GM18907 (cell line): ENCODE measurements around the gene PVALEF.
"Not testable (repeated sequence)": the region's sequence is repeated elsewhere in the genome, so short reads cannot be mapped to it uniquely, and the experiment has no call there.

Source experiments
- ATAC-seq: cut with Tn5 transposase; IDR thresholded peaks from one replicate; pipeline ENCODE4 v1.9.1; 2021; ENCODE audit warnings: mild to moderate bottlenecking, moderate library complexity; ENCODE audit not compliant: unreplicated experiment

PVALEF gene

DNA sequence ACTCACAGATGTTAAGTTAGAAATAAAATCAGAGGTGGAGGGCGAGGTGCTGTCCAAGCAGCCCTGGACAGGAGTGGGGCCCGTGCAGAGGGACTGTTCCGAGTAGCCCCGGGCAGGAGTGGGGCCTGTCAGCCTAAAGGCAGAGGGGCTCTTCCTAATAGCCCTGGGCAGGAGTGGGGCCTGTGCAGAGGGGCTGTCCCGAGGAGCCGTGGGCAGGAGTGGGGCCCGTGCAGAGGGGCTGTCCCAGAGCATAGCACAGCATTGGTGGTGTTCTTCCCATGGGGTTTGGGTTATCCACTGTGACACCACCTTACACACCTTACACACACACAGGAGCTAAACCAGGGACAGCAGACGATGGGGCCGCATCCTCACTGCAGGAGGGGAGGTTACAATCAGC lies 47.1 kb downstream of the PVALEF start:
- no peak for ATAC-seq

DNA sequence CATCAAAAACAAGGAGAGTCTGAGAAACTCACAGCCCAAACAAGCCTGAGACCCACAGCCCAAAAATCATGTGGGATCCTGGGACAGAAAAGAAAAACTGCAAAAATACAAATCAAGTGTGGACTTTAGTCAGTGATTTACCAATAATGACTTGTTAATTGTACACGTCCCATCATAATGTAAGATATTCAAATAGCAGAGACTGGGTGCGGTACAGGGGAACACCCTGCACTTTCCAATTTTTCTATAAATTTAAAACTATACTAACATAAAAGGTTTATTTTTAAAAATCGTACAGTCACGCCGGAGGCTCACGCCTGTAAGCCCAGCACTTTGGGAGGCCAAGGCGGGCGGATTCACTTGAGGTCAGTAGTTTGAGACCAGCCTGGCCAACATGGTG lies 48.7 kb downstream of the PVALEF start:
- ATAC-seq = no peak

DNA sequence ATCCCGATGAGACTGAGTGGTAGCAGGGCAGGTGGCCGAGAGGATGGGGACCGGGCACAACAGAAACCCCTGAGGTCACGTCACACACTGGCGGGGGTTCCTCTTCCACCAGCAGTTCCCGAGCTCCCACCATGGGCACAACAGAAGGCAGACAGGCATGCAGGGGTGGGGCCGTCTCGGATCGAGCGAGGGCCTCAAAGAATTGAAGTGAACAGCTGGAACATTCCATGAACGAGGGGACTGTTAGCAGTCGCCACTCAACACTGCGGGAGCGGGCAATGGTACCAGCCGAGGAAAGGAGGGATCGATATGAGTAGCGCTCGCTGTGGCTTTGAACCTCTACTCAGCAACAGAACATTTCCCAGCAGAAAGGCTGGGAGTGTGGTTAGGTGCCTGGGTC lies 52.2 kb downstream of the PVALEF start:
- ATAC-seq = no peak

GRCh38 chr17:81218459-81218858 lies 53.2 kb downstream of the PVALEF start:
- no peak for ATAC-seq

DNA sequence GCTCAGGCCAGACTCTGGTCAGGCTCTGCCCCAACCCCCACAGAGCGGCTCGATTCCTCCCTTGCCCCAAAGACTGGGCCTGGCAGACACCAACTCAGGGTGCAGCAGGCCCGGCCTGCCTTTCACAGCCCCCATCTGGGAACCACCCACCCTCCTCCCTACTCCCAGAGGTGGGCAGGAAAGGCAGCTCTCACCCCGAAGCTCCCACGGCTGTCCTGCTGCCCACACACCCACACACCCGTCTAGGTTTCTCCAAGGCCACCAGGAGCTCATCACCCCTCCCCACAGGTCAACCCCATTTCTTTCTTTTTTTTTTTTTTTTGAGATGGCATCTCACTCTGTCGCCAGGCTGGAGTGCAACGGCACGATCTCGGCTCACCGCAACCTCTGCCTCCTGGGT lies 53.7 kb downstream of the PVALEF start:
- ATAC-seq = no peak

GRCh38 chr17:81219476-81220180 lies 54.3 kb downstream of the PVALEF start:
- ATAC-seq = no peak

GRCh38 chr17:81221371-81221841 lies 56.1 kb downstream of the PVALEF start:
- ATAC-seq = no peak

DNA sequence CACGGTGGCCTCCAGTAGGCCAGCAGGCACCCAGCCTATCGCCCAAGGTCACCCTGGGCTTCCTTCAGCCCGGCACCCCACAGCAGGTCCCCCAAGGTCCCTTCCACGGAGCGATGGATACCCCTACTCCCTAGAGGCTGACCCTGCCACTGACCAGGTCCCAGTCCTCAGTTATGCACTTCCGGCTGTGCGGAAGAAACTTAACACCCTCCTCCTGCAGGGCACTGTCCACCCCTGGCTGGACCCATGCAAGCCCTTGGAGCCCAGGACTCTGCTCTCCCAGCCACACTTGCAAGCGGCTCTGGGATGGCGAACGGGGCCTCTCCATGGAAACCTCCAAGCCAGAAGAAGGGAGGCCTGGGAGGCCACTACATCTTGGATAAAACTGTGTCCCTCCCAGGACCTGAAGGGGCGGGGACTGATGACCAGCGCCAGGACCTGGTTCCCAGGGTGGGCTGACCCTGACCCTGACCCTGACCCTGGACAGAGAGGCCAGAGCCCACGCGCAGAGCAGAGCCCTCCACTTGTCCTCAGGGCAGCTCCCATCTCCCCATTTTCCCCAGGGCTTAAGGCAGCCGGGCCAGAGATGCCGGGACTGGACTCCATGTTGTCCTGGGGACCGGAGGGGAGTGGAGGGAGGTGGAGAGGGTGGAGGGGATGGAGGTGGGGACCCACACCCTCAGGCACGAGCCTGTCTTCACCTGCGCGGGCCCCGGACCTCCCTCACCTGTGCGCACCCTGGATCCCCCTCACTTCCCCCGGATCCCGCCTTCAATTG lies 56.7 kb downstream of the PVALEF start:
- ATAC-seq = no peak

- no peak for ATAC-seq
Measured at GRCh38 chr17:81222620-81222905, 57.3 kb downstream of the PVALEF start.

- peak; percentile 92 for ATAC-seq
Measured at GRCh38 chr17:81222906-81223761, 57.8 kb downstream of the PVALEF start, which contains the start of gene CEP131. TSS of gene CEP131 (minus strand) at chr17:81222965. CDS start at chr17:81220056, 2,909 bp downstream.

DNA sequence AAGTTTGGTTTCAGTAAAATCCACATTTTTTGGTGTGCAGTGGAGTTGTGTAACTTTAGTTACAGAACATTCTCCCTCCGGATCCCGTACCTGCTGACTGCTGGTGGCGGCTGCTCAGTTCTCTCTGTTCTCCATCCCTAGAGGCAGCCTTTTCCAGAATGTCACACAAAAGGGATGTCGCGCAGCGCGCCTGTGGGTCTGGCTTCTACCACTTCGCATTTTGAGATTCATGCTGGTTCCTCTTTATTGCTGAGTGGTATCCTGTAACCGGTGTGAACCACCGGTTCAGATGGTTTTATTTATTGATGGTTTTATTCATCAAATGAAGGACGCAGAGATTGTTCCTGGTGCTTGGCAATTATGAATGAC lies 58.4 kb downstream of the PVALEF start:
- no peak for ATAC-seq

- ATAC-seq = not testable (repeated sequence)
Measured at GRCh38 chr17:81227630-81228029, 62.3 kb downstream of the PVALEF start.

GRCh38 chr17:81228420-81228819 lies 63.1 kb downstream of the PVALEF start:
- ATAC-seq = no peak

DNA sequence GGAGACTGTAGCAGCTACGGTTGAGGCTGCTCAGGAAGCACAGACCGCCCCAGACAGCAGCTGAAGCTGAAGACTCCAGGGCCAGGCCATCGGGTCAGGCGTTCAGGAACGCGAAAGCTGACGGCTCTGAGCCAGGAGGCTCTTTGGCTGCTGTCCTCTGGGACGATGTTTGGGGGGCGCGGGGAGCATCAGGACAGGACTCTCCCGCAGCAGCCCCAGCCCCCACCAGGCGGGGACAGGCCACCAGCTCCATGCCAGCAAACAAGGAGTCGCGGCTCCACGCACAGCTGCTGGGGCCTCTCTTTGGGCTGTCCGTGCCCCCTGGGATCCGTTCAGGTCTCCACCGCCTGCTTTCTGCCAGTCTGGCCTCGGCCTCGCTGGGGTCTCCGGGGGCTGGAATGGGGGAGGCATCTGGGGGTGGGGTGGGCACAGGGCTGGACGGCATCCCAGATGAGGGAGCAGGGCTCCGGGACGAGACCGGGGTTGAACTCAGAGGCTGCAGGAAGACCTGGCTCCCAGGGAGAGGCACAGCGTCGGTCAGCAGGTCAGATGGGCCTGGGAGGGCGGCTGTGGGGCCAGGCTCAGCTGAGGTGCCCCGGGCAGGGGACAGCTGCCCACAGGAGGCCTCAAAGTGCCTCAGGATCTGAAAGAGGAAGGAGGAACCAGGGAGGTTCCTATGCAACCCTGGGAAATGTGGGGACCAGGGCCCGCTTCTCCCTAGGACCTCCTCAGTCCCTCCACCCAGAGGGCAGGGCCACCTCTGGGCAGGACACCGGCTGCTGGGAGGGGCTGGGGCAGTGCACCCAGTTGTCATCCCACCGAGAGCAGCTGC lies 63.7 kb downstream of the PVALEF start:
- ATAC-seq = no peak

- no peak for ATAC-seq
Measured at GRCh38 chr17:81229666-81229920, 64.3 kb downstream of the PVALEF start.

DNA sequence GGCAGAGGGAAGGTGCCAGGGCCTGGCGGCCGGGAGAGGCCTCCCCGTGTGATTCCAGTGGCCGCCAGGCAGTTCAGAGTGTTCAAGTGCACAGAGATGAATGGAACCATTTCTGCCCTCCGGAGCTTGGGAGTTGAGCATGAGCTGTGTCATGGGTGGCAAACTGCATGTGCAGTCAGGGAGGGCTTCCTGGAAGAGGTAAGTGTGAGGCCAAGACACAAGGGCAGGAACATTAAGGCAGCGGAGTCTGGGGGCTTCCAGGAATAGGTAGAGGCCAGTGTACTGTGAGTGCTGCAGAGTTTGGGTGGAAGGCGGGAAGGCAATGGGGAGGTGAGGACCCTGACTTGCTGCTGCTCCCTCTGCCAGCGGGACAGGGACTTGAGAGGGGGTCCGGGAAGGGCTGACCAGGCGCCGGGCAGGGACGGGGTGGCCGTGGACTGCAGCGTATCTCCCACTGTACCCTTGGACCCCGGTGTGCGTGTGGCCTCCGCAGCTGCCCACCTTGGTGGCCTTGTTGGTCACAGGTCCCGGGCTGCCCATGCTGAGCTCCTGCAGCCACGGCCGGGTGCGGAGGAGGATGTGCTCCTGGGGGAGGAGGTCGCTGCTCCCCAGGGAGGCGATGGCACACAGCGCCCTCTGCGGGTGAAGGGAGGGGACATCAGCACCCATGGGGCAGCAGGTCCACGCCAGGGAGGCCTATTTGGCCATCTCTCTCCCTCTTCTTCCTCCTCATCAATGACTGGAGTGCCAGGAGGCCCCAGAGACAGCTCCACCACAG lies 64.9 kb downstream of the PVALEF start:
- ATAC-seq = no peak

DNA sequence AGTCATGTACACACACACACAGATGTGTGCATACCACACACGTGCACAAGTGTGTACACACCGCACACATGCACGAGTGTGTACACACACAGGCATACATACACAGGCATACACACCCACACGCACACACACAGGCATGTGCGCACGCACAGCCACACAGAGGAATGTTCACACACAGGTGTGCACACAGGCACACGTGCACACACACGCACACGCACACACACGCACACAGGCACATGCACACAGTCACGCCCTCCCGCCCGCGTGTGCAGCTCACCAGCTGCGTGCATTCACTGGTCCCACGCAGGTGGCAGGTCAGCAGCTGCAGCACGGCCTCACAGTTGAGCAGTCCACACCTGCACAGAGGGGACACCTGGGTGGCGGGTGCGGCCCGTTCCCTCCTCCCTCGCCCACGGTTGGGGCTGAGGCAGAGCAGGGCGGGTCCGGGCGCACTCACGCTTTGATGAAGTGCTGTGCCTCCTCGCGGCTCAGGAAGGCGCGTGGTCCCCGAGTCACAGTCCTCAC lies 65.9 kb downstream of the PVALEF start:
- no peak for ATAC-seq

DNA sequence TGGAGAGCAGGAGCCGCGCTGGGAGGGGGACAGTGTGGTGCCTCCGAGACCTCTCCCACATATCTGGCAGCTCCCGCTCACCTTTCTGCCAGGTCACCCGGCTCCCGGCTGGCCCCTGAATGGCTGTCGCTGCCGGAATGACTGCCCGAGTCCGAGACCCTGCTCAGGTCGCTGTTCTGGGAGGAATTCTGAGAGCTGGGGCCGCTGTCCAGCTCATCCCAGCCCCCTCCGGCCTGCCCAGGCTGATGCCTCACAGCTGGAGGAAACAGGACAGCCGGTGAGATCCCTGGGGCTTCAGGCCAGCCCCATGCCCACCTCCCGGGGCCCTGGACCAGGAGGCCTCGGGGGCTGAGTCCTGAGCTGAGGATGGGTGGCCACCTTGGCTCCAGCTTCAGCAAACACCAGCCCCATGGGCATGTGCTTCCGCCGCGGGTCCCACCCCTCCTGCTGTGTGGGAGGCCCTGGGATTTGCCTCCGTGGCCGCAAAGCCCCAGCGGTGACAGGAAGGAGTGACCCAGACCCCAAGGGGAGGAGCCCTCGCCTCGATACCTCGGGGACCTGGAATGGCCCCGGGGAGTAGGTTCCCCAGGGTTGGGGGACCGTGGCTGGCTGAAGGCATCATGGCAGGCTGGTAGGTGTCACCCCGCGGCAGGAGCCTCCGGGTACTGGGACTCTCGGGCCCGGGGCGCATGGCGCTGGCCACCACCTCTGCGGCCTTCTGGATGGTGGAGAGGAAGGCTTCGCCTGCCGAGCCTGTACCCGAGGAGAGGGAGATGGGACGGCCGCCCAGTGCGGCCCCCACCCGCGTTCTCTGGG lies 66.7 kb downstream of the PVALEF start:
- no peak for ATAC-seq
